Astrocyte (in vitro differentiated cells and primary cell): ENCODE measurements around the gene HGS. TPM values are rescaled to one million over a fixed set of nuclear protein-coding genes. Genes with fewer than 3 reads are reported as not detected.
A peak's percentile ranks its signal among the peaks of the same experiment; 100 is the strongest.

Source experiments
- DNase-seq: peaks from one replicate; pipeline ENCODE4 v3.0.0-alpha.2; 2010; ENCODE audit warnings: low read depth
- FAIRE-seq: peaks from 2 replicates; lab custom pipeline; 2011; peaks lifted over from hg19 to GRCh38; lab: Jason Lieb, UNC
- H2AFZ ChIP-seq: 2 replicates; pipeline ENCODE4 v1.6.0; 2012; ENCODE audit warnings: low read depth, low read length, inconsistent platforms
- H3K27ac ChIP-seq: 2 replicates; pipeline ENCODE4 v1.5.1; 2011; ENCODE audit warnings: low read depth, low read length, inconsistent platforms
- H3K27me3 ChIP-seq: 2 replicates; pipeline ENCODE4 v1.6.0; 2011; ENCODE audit warnings: low read length, inconsistent platforms; ENCODE audit not compliant: insufficient read depth
- H3K36me3 ChIP-seq: 2 replicates; pipeline ENCODE4 v1.5.1; 2011; ENCODE audit warnings: low read length, inconsistent platforms; ENCODE audit not compliant: insufficient read depth
- H3K4me1 ChIP-seq: 2 replicates; pipeline ENCODE4 v1.5.1; 2011; ENCODE audit warnings: low read length, inconsistent platforms; ENCODE audit not compliant: insufficient read depth
- H3K4me2 ChIP-seq: 2 replicates; pipeline ENCODE4 v1.6.0; 2012; ENCODE audit warnings: low read length, inconsistent platforms
- H3K4me3 ChIP-seq: 2 replicates; pipeline ENCODE4 v1.5.1; 2011; ENCODE audit warnings: low read depth, mild to moderate bottlenecking, low read length, inconsistent platforms; ENCODE audit not compliant: insufficient read depth
- H3K79me2 ChIP-seq: 2 replicates; pipeline ENCODE4 v1.6.0; 2012; ENCODE audit warnings: mild to moderate bottlenecking, low read length, inconsistent platforms; ENCODE audit not compliant: insufficient read depth
- H3K9ac ChIP-seq: 2 replicates; pipeline ENCODE4 v1.6.0; 2012; ENCODE audit warnings: mild to moderate bottlenecking, low read length, inconsistent platforms
- H3K9me3 ChIP-seq: 2 replicates; pipeline ENCODE4 v1.5.1; 2012; ENCODE audit warnings: low read depth, mild to moderate bottlenecking, low read length, inconsistent platforms; ENCODE audit not compliant: insufficient read depth
- H4K20me1 ChIP-seq: 2 replicates; pipeline ENCODE4 v1.6.0; 2012; ENCODE audit warnings: low read length, inconsistent platforms; ENCODE audit not compliant: insufficient read depth
- H3K27ac Mint-ChIP-seq: one replicate; pipeline ENCODE4 v1.8.0; 2021; ENCODE audit warnings: mild to moderate bottlenecking, mixed read lengths; ENCODE audit not compliant: unreplicated experiment
- H3K27me3 Mint-ChIP-seq: one replicate; pipeline ENCODE4 v1.8.0; 2021; ENCODE audit warnings: low read depth, mixed read lengths; ENCODE audit not compliant: unreplicated experiment
- H3K36me3 Mint-ChIP-seq: one replicate; pipeline ENCODE4 v1.8.0; 2021; ENCODE audit warnings: low read depth, mixed read lengths; ENCODE audit not compliant: unreplicated experiment
- H3K4me1 Mint-ChIP-seq: one replicate; pipeline ENCODE4 v1.8.0; 2021; ENCODE audit warnings: low read depth, mixed read lengths; ENCODE audit not compliant: unreplicated experiment
- H3K4me3 Mint-ChIP-seq: one replicate; pipeline ENCODE4 v1.8.0; 2021; ENCODE audit warnings: mild to moderate bottlenecking, moderate library complexity, mixed read lengths; ENCODE audit not compliant: unreplicated experiment
- H3K9me3 Mint-ChIP-seq: one replicate; pipeline ENCODE4 v1.8.0; 2021; ENCODE audit warnings: mild to moderate bottlenecking, mixed read lengths; ENCODE audit not compliant: unreplicated experiment
- EZH2 ChIP-seq: IDR thresholded peaks from 2 replicates; pipeline ENCODE4 v1.6.1; 2012; ENCODE audit warnings: mild to moderate bottlenecking, low read length, inconsistent platforms; ENCODE audit not compliant: insufficient read depth
- total RNA-seq: library from RNA; stranded (reverse); gene quantifications from 2 replicates; pipeline ENCODE4 v1.2.1, GENCODE V29; 2021
- TF ChIP-seq, protein P1 (sequence below): IDR thresholded peaks from 2 replicates; pipeline ENCODE4 v1.5.1; 2011; ENCODE audit warnings: low read depth, mild to moderate bottlenecking, inconsistent platforms, low read length, moderate library complexity; ENCODE audit not compliant: insufficient read depth

HGS gene
- total RNA-seq, 1 donor from 2014 or later: 122 TPM

- Histone ChIP-seq H3K4me2 (peak overlapping the region; percentile 39), H3K9ac (no peak overlapping the region), H3K9me3 (peaks cover 7% of the 10 kb centered on the region), H3K4me1 (peaks cover 8% of the 10 kb centered on the region), H3K27me3 (peaks cover 20% of the 10 kb centered on the region), H4K20me1 (no peaks in the 10 kb centered on the region), H3K79me2 (no peaks in the 10 kb centered on the region), H2AFZ (peak overlapping the region; percentile 18), H3K4me3 (no peak overlapping the region), H3K36me3 (no peaks in the 10 kb centered on the region), H3K27ac (no peak overlapping the region)
- Mint-ChIP-seq H3K27me3 (peaks cover 18% of the 10 kb centered on the region), H3K27ac (no peak overlapping the region), H3K36me3 (peaks cover 2% of the 10 kb centered on the region), H3K4me1 (no peaks in the 10 kb centered on the region), H3K9me3 (peaks cover 4% of the 10 kb centered on the region), H3K4me3 (no peak overlapping the region)
- FAIRE-seq (no peak), DNase-seq (no peak)
- TF ChIP-seq EZH2: peak; percentile 95
- TF ChIP-seq, protein P1, sequence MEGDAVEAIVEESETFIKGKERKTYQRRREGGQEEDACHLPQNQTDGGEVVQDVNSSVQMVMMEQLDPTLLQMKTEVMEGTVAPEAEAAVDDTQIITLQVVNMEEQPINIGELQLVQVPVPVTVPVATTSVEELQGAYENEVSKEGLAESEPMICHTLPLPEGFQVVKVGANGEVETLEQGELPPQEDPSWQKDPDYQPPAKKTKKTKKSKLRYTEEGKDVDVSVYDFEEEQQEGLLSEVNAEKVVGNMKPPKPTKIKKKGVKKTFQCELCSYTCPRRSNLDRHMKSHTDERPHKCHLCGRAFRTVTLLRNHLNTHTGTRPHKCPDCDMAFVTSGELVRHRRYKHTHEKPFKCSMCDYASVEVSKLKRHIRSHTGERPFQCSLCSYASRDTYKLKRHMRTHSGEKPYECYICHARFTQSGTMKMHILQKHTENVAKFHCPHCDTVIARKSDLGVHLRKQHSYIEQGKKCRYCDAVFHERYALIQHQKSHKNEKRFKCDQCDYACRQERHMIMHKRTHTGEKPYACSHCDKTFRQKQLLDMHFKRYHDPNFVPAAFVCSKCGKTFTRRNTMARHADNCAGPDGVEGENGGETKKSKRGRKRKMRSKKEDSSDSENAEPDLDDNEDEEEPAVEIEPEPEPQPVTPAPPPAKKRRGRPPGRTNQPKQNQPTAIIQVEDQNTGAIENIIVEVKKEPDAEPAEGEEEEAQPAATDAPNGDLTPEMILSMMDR: no peak
Measured at GRCh38 chr17:81648013-81648706, 35.7 kb upstream of the HGS start.

- FAIRE-seq (no peak), DNase-seq (no peak)
- Histone ChIP-seq H3K27ac (no peak overlapping the region), H3K4me2 (peak overlapping the region; percentile 39), H3K9ac (no peak overlapping the region), H3K36me3 (no peaks in the 10 kb centered on the region), H3K79me2 (no peaks in the 10 kb centered on the region), H4K20me1 (no peaks in the 10 kb centered on the region), H2AFZ (no peak overlapping the region), H3K4me1 (peaks cover 8% of the 10 kb centered on the region), H3K4me3 (no peak overlapping the region), H3K9me3 (peaks cover 7% of the 10 kb centered on the region), H3K27me3 (peaks cover 20% of the 10 kb centered on the region)
- Mint-ChIP-seq H3K27ac (no peak overlapping the region), H3K36me3 (peaks cover 2% of the 10 kb centered on the region), H3K4me1 (no peaks in the 10 kb centered on the region), H3K4me3 (no peak overlapping the region), H3K9me3 (peaks cover 4% of the 10 kb centered on the region), H3K27me3 (peaks cover 18% of the 10 kb centered on the region)
- TF ChIP-seq, protein P1: no peak
- TF ChIP-seq EZH2: no peak
Measured at GRCh38 chr17:81648707-81649085, 35.1 kb upstream of the HGS start.

GRCh38 chr17:81650951-81651350, 32.9 kb upstream of the HGS start:
- no peak overlapping the region for H3K4me3 ChIP-seq
- no peak overlapping the region for H3K27ac ChIP-seq
- H2AFZ ChIP-seq: no peak overlapping the region
- H3K4me1 Mint-ChIP-seq: no peaks in the 10 kb centered on the region
- TF ChIP-seq EZH2: no peak
- TF ChIP-seq, protein P1: no peak
- peaks cover 8% of the 10 kb centered on the region for H3K4me1 ChIP-seq
- no peak overlapping the region for H3K4me3 Mint-ChIP-seq
- H3K9me3 Mint-ChIP-seq: peaks cover 4% of the 10 kb centered on the region
- peaks cover 2% of the 10 kb centered on the region for H3K36me3 Mint-ChIP-seq
- no peak overlapping the region for H3K27ac Mint-ChIP-seq
- H3K79me2 ChIP-seq: no peaks in the 10 kb centered on the region
- FAIRE-seq: no peak
- DNase-seq: no peak
- H3K4me2 ChIP-seq: no peak overlapping the region
- H3K9me3 ChIP-seq: peaks cover 7% of the 10 kb centered on the region
- no peaks in the 10 kb centered on the region for H4K20me1 ChIP-seq
- H3K36me3 ChIP-seq: no peaks in the 10 kb centered on the region
- peaks cover 18% of the 10 kb centered on the region for H3K27me3 Mint-ChIP-seq
- peaks cover 20% of the 10 kb centered on the region for H3K27me3 ChIP-seq
- H3K9ac ChIP-seq: no peak overlapping the region
